Gastroesophageal sphincter (tissue), 4 donors: ENCODE measurements around the gene PAEP. TPM values are rescaled to one million over a fixed set of nuclear protein-coding genes. Genes with fewer than 3 reads are reported as not detected.

Source experiments
- ATAC-seq: fragments of 150-250 bp; one replicate; pipeline ENCODE4 v1.9.1; 2016; ENCODE audit warnings: mild to moderate bottlenecking, moderate library complexity
- H3K27ac ChIP-seq, 4 donors: fragments of 200-600 bp; sonication (generic) in 3 of 4; 1 replicate in 3 of 4; 2 replicates in 1 of 4; pipeline ENCODE4 v1.5.1; 2016 to 2019
- H3K27me3 ChIP-seq: fragments of 200-600 bp; sonication (generic); one replicate; pipeline ENCODE4 v1.5.1; 2019
- H3K36me3 ChIP-seq, 2 donors: fragments of 200-600 bp; sonication (generic); one replicate each; pipeline ENCODE4 v1.5.1; 2019; ENCODE audit warnings: control low read depth in 1 of 2
- H3K4me1 ChIP-seq, 3 donors: fragments of 200-600 bp; sonication (generic); 1 replicate in 2 of 3; 2 replicates in 1 of 3; pipeline ENCODE4 v1.5.1; 2016 to 2019; ENCODE audit warnings: control low read depth in 2 of 3
- H3K4me3 ChIP-seq, 2 donors: fragments of 200-600 bp; sonication (generic); one replicate each; pipeline ENCODE4 v1.5.1; 2019; ENCODE audit warnings: mild to moderate bottlenecking in 1 of 2, moderate library complexity in 1 of 2
- H3K9me3 ChIP-seq, 3 donors: fragments of 200-600 bp; sonication (generic); one replicate each; pipeline ENCODE4 v1.5.1; 2017 to 2019; ENCODE audit warnings: control low read depth in 2 of 3
- CTCF ChIP-seq, 4 experiments: fragments of 200-600 bp in 2 of 4; fragments of 450-650 bp in 2 of 4; sonication (generic) in 1 of 4; IDR thresholded peaks; one replicate each; pipeline ENCODE4 v1.5.1; 2017 to 2019; ENCODE audit warnings: antibody characterized with exemption in 4 of 4, mild to moderate bottlenecking in 2 of 4, moderate library complexity in 2 of 4
- EP300 ChIP-seq: sonication (generic); formaldehyde crosslinking; IDR thresholded peaks from one replicate; pipeline ENCODE4 v1.6.1; 2017; ENCODE audit warnings: antibody characterized with exemption, mild to moderate bottlenecking
- POLR2A ChIP-seq, 2 donors: fragments of 450-650 bp; IDR thresholded peaks; one replicate each; pipeline ENCODE4 v1.6.1; 2017; ENCODE audit warnings: antibody characterized with exemption in 2 of 2, mild to moderate bottlenecking in 2 of 2, moderate library complexity in 1 of 2
- POLR2AphosphoS5 ChIP-seq: sonication (generic); formaldehyde crosslinking; IDR thresholded peaks from one replicate; pipeline ENCODE4 v1.6.1; 2017; ENCODE audit warnings: antibody characterized with exemption
- WGBS, 2 donors: methylation state at CpG; one replicate each; pipeline ENCODE4 v1.1.5; 2018; ENCODE audit warnings: low coverage in 1 of 2; 5-methylcytosine and 5-hydroxymethylcytosine counted together
- total RNA-seq, 4 donors: library from RNA; depleted of rRNA; stranded (reverse); fragments of >200 nt; gene quantifications; one replicate each; pipeline ENCODE4 v1.1.0, GENCODE V29; 2016

Gene PAEP
- total RNA-seq, 4 donors from 2014 or later = not detected

GRCh38 chr9:135559606-135560005 lies 1.9 kb upstream of the PAEP start:
- no peak overlapping the region for H3K4me3 ChIP-seq
- TF ChIP-seq POLR2AphosphoS5 (no peak), EP300 (no peak), CTCF (IDR thresholded peaks at IDR 0.05) (no peak), POLR2A (IDR thresholded peaks at IDR 0.05) (no peak)
- no peak overlapping the region for H3K27ac ChIP-seq
- H3K9me3 ChIP-seq = peaks cover 0 to 23% (median 0%) of the 10 kb centered on the region in 3 donors
- peaks cover 66% of the 10 kb centered on the region for H3K27me3 ChIP-seq
- no peaks in the 10 kb centered on the region for H3K36me3 ChIP-seq
- H3K4me1 ChIP-seq = no peaks in the 10 kb centered on the region
- ATAC-seq = no peak
- WGBS, 2 donors = 27 to 44% methylated on average over 4 to 10 of the region's 11 CpGs

DNA sequence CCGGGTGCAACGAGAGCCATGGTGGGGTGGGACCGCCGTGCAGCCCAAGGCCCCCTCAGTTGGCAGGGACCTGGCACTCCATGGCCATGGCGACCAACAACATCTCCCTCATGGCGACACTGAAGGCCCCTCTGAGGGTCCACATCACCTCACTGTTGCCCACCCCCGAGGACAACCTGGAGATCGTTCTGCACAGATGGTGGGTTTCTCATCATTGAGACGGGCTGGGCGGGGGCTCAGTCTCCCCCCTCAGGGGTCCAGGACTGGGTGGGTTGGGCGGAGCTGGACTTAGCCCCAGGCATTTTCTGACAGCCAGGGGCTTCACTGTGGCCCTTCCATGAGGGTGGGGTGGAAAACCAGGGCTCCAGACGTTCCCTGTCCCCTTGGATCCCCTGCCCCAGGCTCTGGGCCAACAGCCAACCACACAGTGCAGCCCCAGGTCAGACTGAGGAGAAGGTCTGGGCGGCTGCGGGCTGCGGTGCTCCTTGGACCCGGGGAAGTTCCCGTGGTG lies 734 bp downstream of the PAEP start:
- no CpG with 5 or more reads among the region's 17 CpGs for WGBS, 2 donors
- Histone ChIP-seq H3K4me3 (no peak overlapping the region), H3K4me1 (no peaks in the 10 kb centered on the region), H3K36me3 (no peaks in the 10 kb centered on the region), H3K27me3 (peaks cover 88% of the 10 kb centered on the region), H3K9me3 (peaks cover 0 to 12% (median 0%) of the 10 kb centered on the region in 3 donors), H3K27ac (no peak overlapping the region)
- TF ChIP-seq POLR2AphosphoS5 (no peak), EP300 (no peak), CTCF (IDR thresholded peaks at IDR 0.05) (no peak), POLR2A (IDR thresholded peaks at IDR 0.05) (no peak)
- no peak for ATAC-seq

GRCh38 chr9:135563039-135563476 lies 1.5 kb downstream of the PAEP start:
- TF ChIP-seq POLR2A (IDR thresholded peaks at IDR 0.05) = no peak
- no peak for TF ChIP-seq EP300
- TF ChIP-seq CTCF (IDR thresholded peaks at IDR 0.05) = no peak
- no peak for TF ChIP-seq POLR2AphosphoS5
- 63 to 83% methylated on average over 1 of the region's 1 CpG for WGBS, 2 donors
- no peak for ATAC-seq
- peaks cover 0 to 12% (median 0%) of the 10 kb centered on the region in 3 donors for H3K9me3 ChIP-seq
- peaks cover 91% of the 10 kb centered on the region for H3K27me3 ChIP-seq
- no peak overlapping the region for H3K27ac ChIP-seq
- H3K4me3 ChIP-seq = no peak overlapping the region
- no peaks in the 10 kb centered on the region for H3K4me1 ChIP-seq
- no peaks in the 10 kb centered on the region for H3K36me3 ChIP-seq

DNA sequence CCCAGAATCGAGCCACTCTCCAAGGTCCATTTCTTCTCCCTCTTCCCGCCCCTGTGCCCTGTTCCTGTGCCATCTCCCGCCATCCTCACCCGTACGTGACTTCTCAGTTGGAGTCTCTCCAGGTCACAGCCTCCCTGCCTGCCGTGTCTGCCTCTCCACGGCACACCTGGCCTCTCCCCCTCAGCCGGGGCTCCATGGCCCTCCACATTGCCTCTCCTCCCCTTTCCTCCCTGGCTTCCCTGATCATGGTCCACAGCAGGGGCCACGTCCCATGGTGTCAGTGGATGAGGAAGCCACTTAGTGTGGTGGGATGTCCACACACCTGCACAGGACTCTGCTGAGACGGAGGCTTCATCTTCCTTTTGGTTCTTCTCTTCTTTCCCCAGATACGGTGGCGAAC lies 2.3 kb downstream of the PAEP start:
- peaks cover 91% of the 10 kb centered on the region for H3K27me3 ChIP-seq
- H3K4me1 ChIP-seq = no peaks in the 10 kb centered on the region
- H3K4me3 ChIP-seq = no peak overlapping the region
- no peak overlapping the region for H3K27ac ChIP-seq
- no peaks in the 10 kb centered on the region for H3K36me3 ChIP-seq
- TF ChIP-seq POLR2A (IDR thresholded peaks at IDR 0.05) = no peak
- no peak for TF ChIP-seq POLR2AphosphoS5
- no peak for TF ChIP-seq CTCF (IDR thresholded peaks at IDR 0.05)
- no peak for TF ChIP-seq EP300
- ATAC-seq = no peak
- H3K9me3 ChIP-seq = peaks cover 0 to 14% (median 0%) of the 10 kb centered on the region in 3 donors
- 66 to 72% methylated on average over 2 to 7 of the region's 12 CpGs for WGBS, 2 donors

GRCh38 chr9:135565141-135565628 lies 3.6 kb downstream of the PAEP start:
- Histone ChIP-seq H3K36me3 (no peaks in the 10 kb centered on the region), H3K4me3 (no peak overlapping the region), H3K4me1 (no peaks in the 10 kb centered on the region), H3K27me3 (peaks cover 78% of the 10 kb centered on the region), H3K27ac (no peak overlapping the region), H3K9me3 (peaks cover 0 to 22% (median 0%) of the 10 kb centered on the region in 3 donors)
- WGBS, 2 donors = 27% methylated on average over 2 of the region's 9 CpGs; no CpG with 5 or more reads in 1 of the 2 donors
- TF ChIP-seq POLR2A (IDR thresholded peaks at IDR 0.05) (no peak), CTCF (IDR thresholded peaks at IDR 0.05) (no peak), POLR2AphosphoS5 (no peak), EP300 (no peak)
- ATAC-seq = no peak
